K562 (cell line): ENCODE data around the gene PI4K2B. TPM values are rescaled to one million over a fixed set of nuclear protein-coding genes. Genes with fewer than 3 reads are reported as not detected.

Source experiments
- ATF7 ChIP-seq: fragments of 450-650 bp; IDR thresholded peaks from 2 replicates; pipeline ENCODE4 v1.7.1; 2014; ENCODE audit warnings: mild to moderate bottlenecking, moderate library complexity
- CBX8 ChIP-seq: fragments of 200-600 bp; sonication (generic); IDR thresholded peaks from 2 replicates; pipeline ENCODE4 v1.6.1; 2012; ENCODE audit warnings: borderline replicate concordance, mixed run types, low read depth, mild to moderate bottlenecking, moderate library complexity, mixed read lengths, low read length, control low read depth, inconsistent platforms; ENCODE audit not compliant: poor library complexity, severe bottlenecking; ENCODE audit errors: extremely low read depth
- DACH1 ChIP-seq: fragments of 450-650 bp; IDR thresholded peaks from 2 replicates; pipeline ENCODE4 v1.6.1; 2018; ENCODE audit not compliant: partially characterized antibody
- E2F3 ChIP-seq: fragments of 250-450 bp; sonication (Bioruptor Pico); IDR thresholded peaks from 2 replicates; pipeline ENCODE4 v1.4.0; 2020; ENCODE audit warnings: mild to moderate bottlenecking
- EP300 ChIP-seq: IDR thresholded peaks from 2 replicates; pipeline ENCODE4 v1.6.1; 2012; ENCODE audit warnings: low read length, improper control_type of control experiment
- EP400 ChIP-seq: fragments of 450-650 bp; IDR thresholded peaks from 2 replicates; pipeline ENCODE4 v1.6.1; 2017; ENCODE audit warnings: antibody characterized with exemption, mild to moderate bottlenecking, moderate library complexity
- GTF2A2 ChIP-seq: IDR thresholded peaks from 2 replicates; pipeline ENCODE4 v1.6.1; 2016; ENCODE audit warnings: mild to moderate bottlenecking, missing genetic modification characterization, missing compliant biosample characterization
- HDAC1 ChIP-seq, 2 experiments: fragments of 450-650 bp; IDR thresholded peaks; 2 replicates each; pipeline ENCODE4 v1.6.1; 2016 to 2017; ENCODE audit warnings: inconsistent platforms in 1 of 2, mild to moderate bottlenecking in 1 of 2, moderate library complexity in 1 of 2
- HOXB6 ChIP-seq: fragments of 250-450 bp; sonication (Bioruptor Pico); IDR thresholded peaks from 2 replicates; pipeline ENCODE4 v1.5.1; 2022; ENCODE audit warnings: mild to moderate bottlenecking, borderline replicate concordance
- JUN ChIP-seq, 2 experiments: sonication (generic) in 1 of 2; formaldehyde crosslinking in 1 of 2; IDR thresholded peaks; 2 replicates each; pipeline versions ENCODE4 v1.6.1 to v1.8.0; 2012 to 2022; ENCODE audit warnings: borderline replicate concordance in 2 of 2, mild to moderate bottlenecking in 2 of 2, improper control_type of control experiment in 1 of 2, low read depth in 1 of 2, low read length in 1 of 2, missing genetic modification reagents in 1 of 2
- KAT7 ChIP-seq: sonication (generic); formaldehyde crosslinking; IDR thresholded peaks from 2 replicates; pipeline ENCODE4 v1.8.0; 2022; ENCODE audit warnings: missing genetic modification reagents, mild to moderate bottlenecking, borderline replicate concordance
- NFE2 ChIP-seq: IDR thresholded peaks from 2 replicates; pipeline ENCODE4 v1.6.1; 2014; ENCODE audit warnings: antibody characterized with exemption, low read depth
- NFRKB ChIP-seq: fragments of 450-650 bp; IDR thresholded peaks from 2 replicates; pipeline ENCODE4 v1.6.1; 2016; ENCODE audit warnings: low read depth
- NFXL1 ChIP-seq: fragments of 450-650 bp; formaldehyde crosslinking; IDR thresholded peaks from 2 replicates; pipeline ENCODE4 v1.4.0; 2021; ENCODE audit warnings: mild to moderate bottlenecking
- PHB2 ChIP-seq: fragments of 450-650 bp; IDR thresholded peaks from 2 replicates; pipeline ENCODE4 v1.6.1; 2017; ENCODE audit warnings: low read depth
- TFAM ChIP-seq: fragments of 250-450 bp; sonication (Bioruptor Pico); conservative IDR thresholded peaks from 2 replicates; pipeline ENCODE4 v1.5.0; 2021; ENCODE audit warnings: mild to moderate bottlenecking, moderate library complexity
- ZNF12 ChIP-seq: sonication (generic); formaldehyde crosslinking; IDR thresholded peaks from 2 replicates; pipeline ENCODE4 v1.4.0; 2020; ENCODE audit warnings: mild to moderate bottlenecking, missing genetic modification reagents
- ZNF133 ChIP-seq: fragments of 250-450 bp; sonication (Bioruptor Pico); IDR thresholded peaks from 2 replicates; pipeline ENCODE4 v1.4.0; 2020; ENCODE audit warnings: mild to moderate bottlenecking
- ZNF175 ChIP-seq: fragments of 200-800 bp; sonication (Bioruptor generic); IDR thresholded peaks from 2 replicates; pipeline ENCODE4 v1.6.1; 2016; ENCODE audit warnings: low read depth, mild to moderate bottlenecking, missing genetic modification characterization, missing compliant biosample characterization
- polyA plus RNA-seq, 8 experiments: library from polyadenylated mRNA; depleted of rRNA in 4 of 8; stranded (reverse) in 5 of 8; unstranded in 3 of 8; fragments of >200 nt; fragmentation: Nextera tagmentation in 2 of 8; fragmentation: Illumina TruSeq in 1 of 8; extraction: Ambion mirVana in 2 of 8; extraction: Trizol in 1 of 8; gene quantifications; 2 replicates each; pipeline versions ENCODE4 v1.2.1 to v1.2.3, GENCODE V29; 2011 to 2014; ENCODE audit warnings: inconsistent platforms in 1 of 8, missing spikeins in 1 of 8
- total RNA-seq, 7 experiments: library from RNA; depleted of rRNA in 6 of 7; stranded (reverse); fragments of >200 nt in 6 of 7; fragmentation: Illumina TruSeq in 2 of 7; extraction: Trizol in 2 of 7; gene quantifications; 2 replicates each; pipeline versions ENCODE4 v1.2.1 to v1.2.3, GENCODE V29; 2011 to 2021; ENCODE audit warnings: low replicate concordance in 1 of 7
- TF ChIP-seq, protein P1 (sequence below): fragments of 450-650 bp; IDR thresholded peaks from 2 replicates; pipeline ENCODE4 v1.7.0; 2016; ENCODE audit warnings: borderline replicate concordance
- TF ChIP-seq, protein P2 (sequence below): fragments of 150-350 bp; IDR thresholded peaks from 2 replicates; pipeline ENCODE4 v1.6.1; 2014; ENCODE audit warnings: low read depth, mild to moderate bottlenecking, low read length, borderline replicate concordance
- TF ChIP-seq, protein P3 (sequence below): fragments of 250-450 bp; sonication (Bioruptor Pico); IDR thresholded peaks from 2 replicates; pipeline ENCODE4 v1.5.0; 2020; ENCODE audit warnings: mild to moderate bottlenecking, borderline replicate concordance

The PI4K2B gene
- total and polyA plus RNA-seq, 9 of the 15 experiments (the other 6 are each of a cell fraction or from before 2014, with no cell fraction given) = 4.5 to 21.4 (median 16.5) TPM

DNA sequence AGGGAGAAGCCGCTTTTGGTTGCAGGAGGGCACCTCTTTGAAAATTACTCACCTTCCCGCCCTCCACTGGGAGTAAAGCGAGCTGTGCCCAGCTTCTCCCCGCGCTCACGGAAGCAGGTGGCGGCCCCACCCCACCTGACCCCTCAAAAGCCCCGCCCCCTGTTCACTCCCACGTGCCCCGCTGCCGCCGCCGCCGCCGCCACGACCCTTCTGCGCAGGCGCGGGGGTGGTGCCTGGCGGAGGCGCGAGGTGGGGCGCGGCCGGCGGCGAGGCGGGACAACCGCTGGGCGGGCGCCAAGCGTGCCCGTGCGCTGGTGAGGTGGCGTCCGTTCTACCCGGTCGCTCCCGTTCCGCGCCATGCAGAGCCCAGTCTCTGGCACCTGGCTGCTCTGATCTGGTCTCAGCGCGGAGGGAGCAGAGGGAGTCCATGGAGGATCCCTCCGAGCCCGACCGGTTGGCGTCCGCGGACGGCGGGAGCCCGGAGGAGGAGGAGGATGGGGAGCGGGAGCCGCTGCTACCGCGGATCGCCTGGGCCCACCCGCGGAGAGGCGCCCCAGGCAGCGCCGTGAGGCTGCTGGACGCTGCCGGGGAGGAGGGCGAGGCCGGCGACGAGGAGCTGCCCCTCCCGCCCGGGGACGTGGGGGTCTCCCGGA is at the start of gene PI4K2B (continued):
- TF ChIP-seq, protein P1, sequence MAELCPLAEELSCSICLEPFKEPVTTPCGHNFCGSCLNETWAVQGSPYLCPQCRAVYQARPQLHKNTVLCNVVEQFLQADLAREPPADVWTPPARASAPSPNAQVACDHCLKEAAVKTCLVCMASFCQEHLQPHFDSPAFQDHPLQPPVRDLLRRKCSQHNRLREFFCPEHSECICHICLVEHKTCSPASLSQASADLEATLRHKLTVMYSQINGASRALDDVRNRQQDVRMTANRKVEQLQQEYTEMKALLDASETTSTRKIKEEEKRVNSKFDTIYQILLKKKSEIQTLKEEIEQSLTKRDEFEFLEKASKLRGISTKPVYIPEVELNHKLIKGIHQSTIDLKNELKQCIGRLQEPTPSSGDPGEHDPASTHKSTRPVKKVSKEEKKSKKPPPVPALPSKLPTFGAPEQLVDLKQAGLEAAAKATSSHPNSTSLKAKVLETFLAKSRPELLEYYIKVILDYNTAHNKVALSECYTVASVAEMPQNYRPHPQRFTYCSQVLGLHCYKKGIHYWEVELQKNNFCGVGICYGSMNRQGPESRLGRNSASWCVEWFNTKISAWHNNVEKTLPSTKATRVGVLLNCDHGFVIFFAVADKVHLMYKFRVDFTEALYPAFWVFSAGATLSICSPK = no peak
- TF ChIP-seq HOXB6 (CRISPR knock-in tag) = no peak
- TF ChIP-seq HDAC1 (IDR thresholded peaks at IDR 0.05) = peak in 1 of 2 experiments; percentile 71; a peak in 2 of 4 replicates
- TF ChIP-seq, protein P2, sequence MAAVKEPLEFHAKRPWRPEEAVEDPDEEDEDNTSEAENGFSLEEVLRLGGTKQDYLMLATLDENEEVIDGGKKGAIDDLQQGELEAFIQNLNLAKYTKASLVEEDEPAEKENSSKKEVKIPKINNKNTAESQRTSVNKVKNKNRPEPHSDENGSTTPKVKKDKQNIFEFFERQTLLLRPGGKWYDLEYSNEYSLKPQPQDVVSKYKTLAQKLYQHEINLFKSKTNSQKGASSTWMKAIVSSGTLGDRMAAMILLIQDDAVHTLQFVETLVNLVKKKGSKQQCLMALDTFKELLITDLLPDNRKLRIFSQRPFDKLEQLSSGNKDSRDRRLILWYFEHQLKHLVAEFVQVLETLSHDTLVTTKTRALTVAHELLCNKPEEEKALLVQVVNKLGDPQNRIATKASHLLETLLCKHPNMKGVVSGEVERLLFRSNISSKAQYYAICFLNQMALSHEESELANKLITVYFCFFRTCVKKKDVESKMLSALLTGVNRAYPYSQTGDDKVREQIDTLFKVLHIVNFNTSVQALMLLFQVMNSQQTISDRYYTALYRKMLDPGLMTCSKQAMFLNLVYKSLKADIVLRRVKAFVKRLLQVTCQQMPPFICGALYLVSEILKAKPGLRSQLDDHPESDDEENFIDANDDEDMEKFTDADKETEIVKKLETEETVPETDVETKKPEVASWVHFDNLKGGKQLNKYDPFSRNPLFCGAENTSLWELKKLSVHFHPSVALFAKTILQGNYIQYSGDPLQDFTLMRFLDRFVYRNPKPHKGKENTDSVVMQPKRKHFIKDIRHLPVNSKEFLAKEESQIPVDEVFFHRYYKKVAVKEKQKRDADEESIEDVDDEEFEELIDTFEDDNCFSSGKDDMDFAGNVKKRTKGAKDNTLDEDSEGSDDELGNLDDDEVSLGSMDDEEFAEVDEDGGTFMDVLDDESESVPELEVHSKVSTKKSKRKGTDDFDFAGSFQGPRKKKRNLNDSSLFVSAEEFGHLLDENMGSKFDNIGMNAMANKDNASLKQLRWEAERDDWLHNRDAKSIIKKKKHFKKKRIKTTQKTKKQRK = no peak
- no peak for TF ChIP-seq GTF2A2 (tag)
- no peak for TF ChIP-seq NFRKB
- TF ChIP-seq, protein P3, sequence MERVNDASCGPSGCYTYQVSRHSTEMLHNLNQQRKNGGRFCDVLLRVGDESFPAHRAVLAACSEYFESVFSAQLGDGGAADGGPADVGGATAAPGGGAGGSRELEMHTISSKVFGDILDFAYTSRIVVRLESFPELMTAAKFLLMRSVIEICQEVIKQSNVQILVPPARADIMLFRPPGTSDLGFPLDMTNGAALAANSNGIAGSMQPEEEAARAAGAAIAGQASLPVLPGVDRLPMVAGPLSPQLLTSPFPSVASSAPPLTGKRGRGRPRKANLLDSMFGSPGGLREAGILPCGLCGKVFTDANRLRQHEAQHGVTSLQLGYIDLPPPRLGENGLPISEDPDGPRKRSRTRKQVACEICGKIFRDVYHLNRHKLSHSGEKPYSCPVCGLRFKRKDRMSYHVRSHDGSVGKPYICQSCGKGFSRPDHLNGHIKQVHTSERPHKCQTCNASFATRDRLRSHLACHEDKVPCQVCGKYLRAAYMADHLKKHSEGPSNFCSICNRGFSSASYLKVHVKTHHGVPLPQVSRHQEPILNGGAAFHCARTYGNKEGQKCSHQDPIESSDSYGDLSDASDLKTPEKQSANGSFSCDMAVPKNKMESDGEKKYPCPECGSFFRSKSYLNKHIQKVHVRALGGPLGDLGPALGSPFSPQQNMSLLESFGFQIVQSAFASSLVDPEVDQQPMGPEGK (CRISPR knock-in tag) = no peak
- TF ChIP-seq ATF7 = peak; percentile 55; the same call in 1 of the 2 replicates
- TF ChIP-seq NFXL1 (CRISPR knock-in tag) = no peak
- TF ChIP-seq KAT7 (CRISPR knock-in tag) = peak; percentile 88; the same call in 1 of the 2 replicates
- no peak for TF ChIP-seq PHB2
- TF ChIP-seq CBX8 = no peak
- TF ChIP-seq ZNF133 (CRISPR knock-in tag) = no peak
- no peak for TF ChIP-seq ZNF175 (CRISPR knock-in tag)
- TF ChIP-seq TFAM = no peak
- TF ChIP-seq NFE2 = no peak
- TF ChIP-seq EP400 = peak; percentile 76
- TF ChIP-seq DACH1 = no peak
- no peak for TF ChIP-seq JUN (IDR thresholded peaks at IDR 0.05; ENCODE audit: borderline replicate concordance, low read depth, low read length)
- no peak; the same call in 1 of the 2 replicates for TF ChIP-seq JUN (CRISPR knock-in tag; IDR thresholded peaks at IDR 0.05; ENCODE audit: borderline replicate concordance)
- TF ChIP-seq EP300 = no peak
- TF ChIP-seq ZNF12 = no peak
- 0 out of 2 replicates have a peak, but pooled peaks have one; percentile 55 for TF ChIP-seq E2F3 (CRISPR knock-in tag)
